Transverse colon (tissue), 4 donors: Measurements from ENCODE around the gene MADCAM1. TPM values are rescaled to one million over a fixed set of nuclear protein-coding genes. Genes with fewer than 3 reads are reported as not detected.

Source experiments
- DNase-seq: peaks from one replicate; pipeline ENCODE4 v3.0.0-alpha.2; 2019
- H3K27ac ChIP-seq, 4 donors: fragments of 200-600 bp; sonication (generic); 2 replicates each; pipeline ENCODE4 v1.5.1; 2016 to 2018; ENCODE audit warnings: inconsistent platforms in 4 of 4
- H3K27me3 ChIP-seq: fragments of 200-600 bp; sonication (generic); 2 replicates; pipeline ENCODE4 v1.5.1; 2017; ENCODE audit warnings: inconsistent platforms
- H3K36me3 ChIP-seq, 4 donors: fragments of 200-600 bp; sonication (generic); 2 replicates each; pipeline ENCODE4 v1.5.1; 2017 to 2019; ENCODE audit warnings: inconsistent platforms in 4 of 4
- H3K4me1 ChIP-seq, 4 donors: fragments of 200-600 bp; sonication (generic); 2 replicates each; pipeline ENCODE4 v1.5.1; 2017 to 2020; ENCODE audit warnings: inconsistent platforms in 4 of 4
- H3K4me3 ChIP-seq, 4 donors: fragments of 200-600 bp; sonication (generic); 1 replicate in 1 of 4; 2 replicates in 3 of 4; pipeline versions ENCODE4 v1.5.1 to v1.6.1; 2017 to 2019; ENCODE audit warnings: inconsistent platforms in 4 of 4
- H3K9me3 ChIP-seq, 2 donors: fragments of 200-600 bp; sonication (generic); 2 replicates each; pipeline ENCODE4 v1.5.1; 2017 to 2019; ENCODE audit warnings: inconsistent platforms in 2 of 2
- EP300 ChIP-seq: sonication (generic); formaldehyde crosslinking; IDR thresholded peaks from one replicate; pipeline ENCODE4 v1.6.1; 2017; ENCODE audit warnings: antibody characterized with exemption, low read depth
- POLR2A ChIP-seq: fragments of 450-650 bp; IDR thresholded peaks from one replicate; pipeline ENCODE4 v1.6.1; 2016; ENCODE audit warnings: antibody characterized with exemption, mild to moderate bottlenecking, moderate library complexity
- POLR2AphosphoS5 ChIP-seq, 3 donors: sonication (generic); formaldehyde crosslinking; IDR thresholded peaks; one replicate each; pipeline ENCODE4 v1.6.1; 2016; ENCODE audit warnings: antibody characterized with exemption in 3 of 3
- WGBS, 2 donors: methylation state at CpG; one replicate each; pipeline ENCODE4 v1.1.5; 2018; ENCODE audit warnings: low coverage in 1 of 2; 5-methylcytosine and 5-hydroxymethylcytosine counted together
- in situ Hi-C, 4 donors: fragments of 200-750 bp; cut with MboI; loops; one replicate each; pipeline versions ENCODE4 v1.15.0 to v1.15.1; 2017; ENCODE audit warnings: low sequenced_read_pairs in 3 of 4, low pct_ligation_motif_present in 1 of 4, low pct_unique_long_range_greater_than_20kb in 1 of 4
- intact Hi-C: fragments of 100-400 bp; cut with DNase I; formaldehyde crosslinking; loops from one replicate; pipeline ENCODE4 v1.15.1; 2023; ENCODE audit warnings: low total_unique reads
- total RNA-seq, 4 donors: library from RNA; depleted of rRNA; stranded (reverse); fragments of >200 nt; gene quantifications; one replicate each; pipeline ENCODE4 v1.1.0, GENCODE V29; 2016
- TF ChIP-seq, protein P1 (sequence below), 5 experiments: fragments of 200-600 bp in 3 of 5; fragments of 450-650 bp in 2 of 5; sonication (generic) in 3 of 5; IDR thresholded peaks; 1 replicate in 2 of 5; 2 replicates in 3 of 5; pipeline ENCODE4 v1.5.1; 2016 to 2017; ENCODE audit warnings: antibody characterized with exemption in 5 of 5, inconsistent platforms in 3 of 5, mild to moderate bottlenecking in 2 of 5, moderate library complexity in 1 of 5

MADCAM1 gene
- total RNA-seq, 4 donors from 2014 or later, result 0.68 to 6.7 (median 2.9) TPM

GRCh38 chr19:497491-497868, 1.2 kb downstream of the MADCAM1 start:
- peaks cover 0 to 19% (median 12%) of the 10 kb centered on the region in 4 donors for H3K4me1 ChIP-seq
- H3K27me3 ChIP-seq, result peaks cover 46% of the 10 kb centered on the region
- in situ Hi-C loops, result no loop called here
- no peak for DNase-seq
- no peaks in the 10 kb centered on the region for H3K36me3 ChIP-seq
- intact Hi-C loops, result no loop called here
- H3K4me3 ChIP-seq, result peak overlapping the region in 2 of 4 donors; percentile 14 to 29
- H3K9me3 ChIP-seq, result no peaks in the 10 kb centered on the region
- TF ChIP-seq, protein P1, sequence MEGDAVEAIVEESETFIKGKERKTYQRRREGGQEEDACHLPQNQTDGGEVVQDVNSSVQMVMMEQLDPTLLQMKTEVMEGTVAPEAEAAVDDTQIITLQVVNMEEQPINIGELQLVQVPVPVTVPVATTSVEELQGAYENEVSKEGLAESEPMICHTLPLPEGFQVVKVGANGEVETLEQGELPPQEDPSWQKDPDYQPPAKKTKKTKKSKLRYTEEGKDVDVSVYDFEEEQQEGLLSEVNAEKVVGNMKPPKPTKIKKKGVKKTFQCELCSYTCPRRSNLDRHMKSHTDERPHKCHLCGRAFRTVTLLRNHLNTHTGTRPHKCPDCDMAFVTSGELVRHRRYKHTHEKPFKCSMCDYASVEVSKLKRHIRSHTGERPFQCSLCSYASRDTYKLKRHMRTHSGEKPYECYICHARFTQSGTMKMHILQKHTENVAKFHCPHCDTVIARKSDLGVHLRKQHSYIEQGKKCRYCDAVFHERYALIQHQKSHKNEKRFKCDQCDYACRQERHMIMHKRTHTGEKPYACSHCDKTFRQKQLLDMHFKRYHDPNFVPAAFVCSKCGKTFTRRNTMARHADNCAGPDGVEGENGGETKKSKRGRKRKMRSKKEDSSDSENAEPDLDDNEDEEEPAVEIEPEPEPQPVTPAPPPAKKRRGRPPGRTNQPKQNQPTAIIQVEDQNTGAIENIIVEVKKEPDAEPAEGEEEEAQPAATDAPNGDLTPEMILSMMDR (IDR thresholded peaks at IDR 0.05), result no peak
- TF ChIP-seq EP300, result no peak
- TF ChIP-seq POLR2AphosphoS5 (IDR thresholded peaks at IDR 0.05), result no peak
- TF ChIP-seq POLR2A, result no peak
- 0% methylated on average over 18 of the region's 36 CpGs; no CpG with 5 or more reads in 1 of the 2 donors for WGBS, 2 donors
- H3K27ac ChIP-seq, result no peak overlapping the region

GRCh38 chr19:497869-498510, 1.7 kb downstream of the MADCAM1 start:
- no peak for DNase-seq
- intact Hi-C loops (no loop called here), in situ Hi-C loops (no loop called here)
- WGBS, 2 donors, result 11% methylated on average over 42 of the region's 50 CpGs; no CpG with 5 or more reads in 1 of the 2 donors
- Histone ChIP-seq H3K9me3 (no peaks in the 10 kb centered on the region), H3K27me3 (peaks cover 46% of the 10 kb centered on the region), H3K36me3 (no peaks in the 10 kb centered on the region), H3K27ac (no peak overlapping the region), H3K4me3 (peak overlapping the region in 2 of 4 donors; percentile 14 to 29), H3K4me1 (peaks cover 0 to 19% (median 12%) of the 10 kb centered on the region in 4 donors)
- TF ChIP-seq EP300, result no peak
- TF ChIP-seq POLR2AphosphoS5 (IDR thresholded peaks at IDR 0.05), result no peak
- TF ChIP-seq, protein P1 (IDR thresholded peaks at IDR 0.05), result no peak
- no peak for TF ChIP-seq POLR2A

- in situ Hi-C loops, result no loop called here
- Histone ChIP-seq H3K4me3 (no peak overlapping the region), H3K27me3 (peaks cover 46% of the 10 kb centered on the region), H3K36me3 (no peaks in the 10 kb centered on the region), H3K27ac (no peak overlapping the region), H3K4me1 (peaks cover 0 to 19% (median 12%) of the 10 kb centered on the region in 4 donors), H3K9me3 (no peaks in the 10 kb centered on the region)
- intact Hi-C loops, result no loop called here
- 16% methylated on average over 19 of the region's 26 CpGs; no CpG with 5 or more reads in 1 of the 2 donors for WGBS, 2 donors
- DNase-seq, result no peak
- TF ChIP-seq, protein P1 (IDR thresholded peaks at IDR 0.05), result no peak
- no peak for TF ChIP-seq POLR2AphosphoS5 (IDR thresholded peaks at IDR 0.05)
- no peak for TF ChIP-seq EP300
- no peak for TF ChIP-seq POLR2A
These were observed 2.2 kb downstream of the MADCAM1 start for GRCh38 chr19:498511-498891.

GRCh38 chr19:498977-499623, 2.8 kb downstream of the MADCAM1 start:
- in situ Hi-C loops, result no loop called here
- intact Hi-C loops, result no loop called here
- WGBS, 2 donors, result 77 to 83% methylated on average over 10 to 31 of the region's 31 CpGs
- Histone ChIP-seq H3K27ac (no peak overlapping the region), H3K9me3 (no peaks in the 10 kb centered on the region), H3K27me3 (peaks cover 46% of the 10 kb centered on the region), H3K36me3 (no peaks in the 10 kb centered on the region), H3K4me1 (peaks cover 0 to 19% (median 12%) of the 10 kb centered on the region in 4 donors), H3K4me3 (no peak overlapping the region)
- no peak for DNase-seq
- no peak for TF ChIP-seq POLR2AphosphoS5 (IDR thresholded peaks at IDR 0.05)
- TF ChIP-seq, protein P1 (IDR thresholded peaks at IDR 0.05), result no peak
- TF ChIP-seq EP300, result no peak
- no peak for TF ChIP-seq POLR2A
